CD4-positive, alpha-beta T cell treated with Interleukin-2 at 100 ng/mL for 4 hours (primary cell): ENCODE data around the gene GPR89B.
"Not testable (repeated sequence)": the region's sequence is repeated elsewhere in the genome, so short reads cannot be mapped to it uniquely, and the experiment has no call there.

Experiments
- DNase-seq: peaks from one replicate; pipeline ENCODE4 v3.0.0-alpha.2; 2020; ENCODE audit warnings: low spot score

GPR89B gene

GRCh38 chr1:148032690-148033089 lies 104.5 kb downstream of the GPR89B start:
- DNase-seq = not testable (repeated sequence)

- DNase-seq = not testable (repeated sequence)
These were observed 104.9 kb downstream of the GPR89B start for GRCh38 chr1:148033147-148033546.

- DNase-seq = peak; percentile 4
These were observed 109.7 kb downstream of the GPR89B start for GRCh38 chr1:148037850-148038461.

- DNase-seq = peak; percentile 64
These were observed 110.5 kb downstream of the GPR89B start for GRCh38 chr1:148038462-148039333.
